HG02884 (cell line): ENCODE results near the gene HMOX2.

ENCODE experiments used
- ATAC-seq: cut with Tn5 transposase; IDR thresholded peaks from one replicate; pipeline ENCODE4 v1.9.1; 2021; ENCODE audit warnings: mild to moderate bottlenecking, moderate library complexity; ENCODE audit not compliant: unreplicated experiment

HMOX2 gene, protein sequence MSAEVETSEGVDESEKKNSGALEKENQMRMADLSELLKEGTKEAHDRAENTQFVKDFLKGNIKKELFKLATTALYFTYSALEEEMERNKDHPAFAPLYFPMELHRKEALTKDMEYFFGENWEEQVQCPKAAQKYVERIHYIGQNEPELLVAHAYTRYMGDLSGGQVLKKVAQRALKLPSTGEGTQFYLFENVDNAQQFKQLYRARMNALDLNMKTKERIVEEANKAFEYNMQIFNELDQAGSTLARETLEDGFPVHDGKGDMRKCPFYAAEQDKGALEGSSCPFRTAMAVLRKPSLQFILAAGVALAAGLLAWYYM

DNA sequence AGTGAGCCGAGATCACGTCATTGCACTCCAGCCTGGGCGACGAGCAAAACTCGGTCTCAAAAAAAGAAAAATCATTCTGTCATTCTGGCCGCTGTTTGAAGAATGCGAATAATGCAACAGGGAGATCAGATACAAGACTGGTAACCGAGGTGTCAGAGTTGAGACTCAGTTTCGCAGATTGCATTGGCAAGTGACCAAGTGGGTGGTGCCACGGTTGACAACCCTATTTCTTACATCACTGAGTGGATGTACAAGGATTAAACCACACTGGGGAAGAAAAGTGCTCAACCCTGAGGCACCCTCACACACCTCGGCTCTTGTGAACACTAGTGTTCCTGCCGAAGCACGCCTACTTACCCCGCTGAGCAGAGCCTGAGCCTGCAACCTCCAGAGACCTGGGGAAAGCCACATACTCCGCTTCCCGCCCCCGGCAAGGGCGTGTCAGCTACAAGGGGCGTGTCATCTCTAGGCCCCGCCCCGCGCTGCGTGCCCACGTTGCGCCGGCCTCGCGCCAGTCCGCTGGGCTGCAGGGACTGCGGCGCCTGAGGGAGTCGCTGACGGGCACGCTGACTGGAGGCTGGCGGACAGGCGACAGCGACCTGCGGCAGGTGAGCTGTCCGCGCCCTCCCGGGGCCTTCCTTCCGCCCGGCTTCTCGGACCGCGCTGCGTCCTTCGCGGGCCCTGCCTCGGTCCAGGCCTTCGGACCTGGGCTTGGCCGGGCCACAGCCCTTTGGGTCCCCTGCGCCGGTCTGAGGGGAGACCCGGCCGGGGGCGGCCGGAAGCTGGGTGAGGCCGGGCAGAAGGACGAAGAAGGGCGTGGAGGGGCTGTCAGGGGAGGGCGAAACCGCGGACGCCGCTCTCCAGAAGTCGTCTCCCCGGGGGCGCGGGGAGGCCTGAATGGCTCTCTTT, at the start of gene HMOX2:
TSS of gene HMOX2 (plus strand) at position 519 of the 909 bp plus-strand sequence. CDS start 29,127 bp downstream, outside the sequence.
- ATAC-seq = peak; percentile 72

DNA sequence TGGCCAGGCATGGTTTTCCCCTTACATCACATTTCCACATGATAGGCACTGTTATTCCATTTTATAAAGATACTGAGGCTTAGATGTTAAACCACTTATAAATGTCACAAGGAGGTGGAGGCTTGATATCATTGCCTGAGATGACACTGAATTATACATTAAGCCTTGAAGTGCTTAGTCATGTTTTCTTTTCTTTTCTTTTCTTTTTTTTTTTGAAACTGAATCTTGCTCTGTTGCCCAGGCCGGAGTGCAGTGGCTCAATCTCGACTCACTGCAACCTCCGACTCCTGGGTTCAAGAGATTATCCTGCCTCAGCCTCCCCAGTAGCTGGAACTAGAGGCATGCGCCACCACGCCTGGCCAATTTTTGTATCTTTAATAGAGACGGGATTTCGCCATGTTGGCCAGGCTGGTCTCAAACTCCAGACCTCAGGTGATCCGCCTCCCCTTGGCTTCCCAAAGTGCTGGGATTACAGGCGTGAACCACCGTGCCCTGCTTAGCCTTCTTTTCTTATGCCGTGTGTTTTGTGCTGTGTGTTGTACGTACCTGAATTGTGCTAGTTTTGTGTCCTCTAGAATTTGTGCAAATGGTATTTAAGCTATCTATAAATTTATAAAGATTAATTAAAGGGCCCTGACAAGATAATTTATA, 49.4 kb upstream of the HMOX2 start:
- ATAC-seq = no peak

GRCh38 chr16:4428500-4428899, 47.7 kb upstream of the HMOX2 start:
- ATAC-seq = no peak

- ATAC-seq = no peak
Observed at GRCh38 chr16:4431023-4431422, 45.2 kb upstream of the HMOX2 start.

- ATAC-seq = no peak
Observed at GRCh38 chr16:4433228-4433627, 43.0 kb upstream of the HMOX2 start.

- no peak for ATAC-seq
Observed at GRCh38 chr16:4433914-4434787, 42.0 kb upstream of the HMOX2 start.

GRCh38 chr16:4435337-4436067, 40.7 kb upstream of the HMOX2 start:
- no peak for ATAC-seq

DNA sequence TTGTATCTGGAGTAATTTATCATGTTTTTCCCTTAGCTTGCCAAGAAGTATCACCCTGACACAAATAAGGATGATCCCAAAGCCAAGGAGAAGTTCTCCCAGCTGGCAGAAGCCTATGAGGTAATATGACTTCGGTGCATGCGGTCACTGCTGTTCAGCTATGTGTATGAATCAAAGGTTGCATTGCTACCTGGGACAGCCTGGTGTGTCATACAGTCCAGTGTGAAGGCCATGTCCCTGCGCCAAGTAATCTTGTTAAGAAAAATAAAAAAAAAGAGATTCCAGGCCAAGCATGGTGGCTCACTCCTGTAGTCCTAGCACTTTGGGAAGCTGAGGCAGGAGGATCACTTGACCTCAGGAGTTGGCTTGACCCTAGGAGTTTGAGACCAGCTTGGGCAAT, 38.8 kb upstream of the HMOX2 start:
- no peak for ATAC-seq

DNA sequence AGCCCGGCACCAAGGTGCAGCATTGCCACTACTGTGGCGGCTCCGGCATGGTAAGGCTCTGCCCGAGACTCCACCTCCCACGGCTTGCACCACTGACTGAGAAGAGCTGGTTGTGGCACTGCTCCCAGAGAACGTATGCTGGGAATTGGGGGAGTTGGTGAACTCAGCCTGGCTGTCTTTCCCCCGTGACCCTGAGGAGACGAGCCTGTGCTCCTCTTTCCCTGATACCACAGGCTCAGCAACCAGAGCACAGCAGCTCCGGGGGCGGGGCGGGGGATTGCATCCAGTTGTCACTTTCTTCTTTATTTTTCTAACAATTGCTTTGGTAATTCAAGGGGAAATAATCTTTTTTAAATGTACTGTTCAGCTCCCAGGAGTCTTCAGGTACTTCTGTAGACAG, 33.8 kb upstream of the HMOX2 start:
- no peak for ATAC-seq

DNA sequence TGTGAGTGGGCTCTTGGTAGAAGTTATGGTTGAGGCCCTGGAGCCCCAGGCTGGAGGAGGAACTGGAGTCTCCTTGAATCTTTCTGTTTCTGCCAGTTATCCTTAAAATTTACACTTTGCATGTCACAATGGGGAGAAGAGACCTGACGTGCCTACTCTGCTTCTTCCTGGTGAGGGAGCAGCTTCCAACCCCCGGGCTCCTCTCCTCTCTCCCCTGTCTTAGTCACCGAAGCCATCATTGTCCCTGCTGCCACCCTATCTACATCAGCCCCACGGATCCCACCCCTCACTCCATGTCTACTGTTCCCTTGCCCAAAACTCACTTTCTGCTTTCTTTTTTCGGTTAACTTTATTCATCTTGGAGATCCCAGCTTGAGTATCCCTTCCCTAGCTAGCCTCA, 32.9 kb upstream of the HMOX2 start:
- no peak for ATAC-seq

- no peak for ATAC-seq
Observed at GRCh38 chr16:4443986-4444385, 32.2 kb upstream of the HMOX2 start.

- no peak for ATAC-seq
Observed at GRCh38 chr16:4450430-4450829, 25.8 kb upstream of the HMOX2 start.

DNA sequence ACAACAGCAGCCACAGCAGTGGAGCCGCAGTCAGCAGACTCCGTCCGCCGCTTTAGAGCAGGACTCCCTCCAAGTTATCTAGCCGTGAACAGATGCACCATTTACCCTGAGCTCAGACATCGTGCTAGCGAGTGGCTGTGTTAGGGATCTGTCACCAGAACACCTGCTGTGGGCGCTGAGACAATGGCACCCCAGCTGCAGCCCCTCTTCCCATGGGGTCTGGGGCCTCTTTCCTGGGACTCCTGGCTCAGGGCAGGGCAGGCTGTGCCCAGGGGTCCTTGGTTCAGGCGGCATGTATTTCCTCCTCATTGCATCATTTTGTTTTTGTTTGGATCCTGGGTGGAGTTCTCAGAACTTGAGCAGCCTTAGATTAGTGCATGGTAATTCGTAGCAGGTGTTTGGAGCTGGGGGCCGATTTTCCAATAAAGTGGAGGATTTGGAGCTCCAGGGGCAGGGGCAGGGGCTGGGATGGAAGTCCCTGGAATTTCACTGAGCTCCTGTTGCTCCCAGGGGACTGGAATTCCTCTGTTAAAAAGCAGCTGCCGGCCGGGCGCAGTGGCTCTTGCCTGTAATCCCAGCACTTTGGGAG, 25.2 kb upstream of the HMOX2 start:
- no peak for ATAC-seq

DNA sequence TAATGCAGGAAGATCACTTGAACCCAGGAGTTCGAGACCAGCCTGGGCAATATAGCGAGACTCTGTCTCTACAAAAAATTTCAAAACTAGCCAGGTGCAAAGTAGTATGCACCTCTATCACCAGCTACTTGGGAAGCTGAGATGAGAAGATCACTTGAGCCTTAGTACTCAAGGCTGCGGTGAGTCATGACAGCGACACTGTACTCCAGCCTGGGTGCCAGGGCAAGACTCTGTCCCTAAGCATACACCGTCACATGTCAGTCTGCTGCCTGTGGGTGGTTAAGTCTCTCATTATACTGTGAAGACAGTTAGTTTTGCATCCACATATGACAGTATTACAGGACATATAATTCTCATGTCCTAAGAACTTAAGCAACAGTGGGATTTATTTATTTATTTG, 23.5 kb upstream of the HMOX2 start:
- no peak for ATAC-seq

GRCh38 chr16:4454623-4455022, 21.6 kb upstream of the HMOX2 start:
- no peak for ATAC-seq

DNA sequence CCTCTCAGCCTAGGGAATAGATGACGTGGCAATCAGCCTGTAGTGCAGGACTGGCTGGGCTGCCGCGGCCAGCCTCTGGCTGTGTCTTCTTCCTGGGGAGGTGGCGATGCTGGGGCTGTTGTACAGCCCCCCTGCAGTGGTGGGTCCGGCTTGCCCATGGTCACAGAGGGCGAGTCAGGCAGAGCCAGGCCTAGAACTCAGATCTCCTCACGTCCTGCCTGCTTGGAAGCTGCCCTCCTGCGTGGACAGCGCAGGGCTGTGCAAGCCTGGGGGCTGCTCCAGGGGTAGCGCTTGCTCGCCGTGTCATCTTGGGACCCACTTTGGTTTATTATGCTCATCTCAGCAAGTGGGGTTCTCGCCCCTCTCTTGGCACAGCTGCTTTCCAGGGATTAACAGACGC, 21.1 kb upstream of the HMOX2 start:
- no peak for ATAC-seq

- ATAC-seq = no peak
Observed at GRCh38 chr16:4455951-4456350, 20.2 kb upstream of the HMOX2 start.

DNA sequence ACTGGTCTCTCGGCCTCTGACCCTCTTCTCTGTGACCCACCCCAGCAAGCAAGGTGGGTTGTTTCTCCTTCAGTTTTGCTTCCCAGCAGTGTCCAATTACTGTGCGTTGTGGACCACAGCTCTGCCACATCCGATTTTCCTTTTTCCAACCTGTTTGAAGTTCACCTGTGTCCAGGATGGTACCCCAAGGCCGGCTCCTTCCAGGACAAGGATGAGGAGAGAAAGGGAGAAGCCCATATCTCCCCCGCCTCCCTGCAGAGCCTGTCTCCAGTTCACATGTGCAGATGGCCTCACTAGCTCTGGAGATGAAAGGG, 15.3 kb upstream of the HMOX2 start:
- ATAC-seq = no peak

DNA sequence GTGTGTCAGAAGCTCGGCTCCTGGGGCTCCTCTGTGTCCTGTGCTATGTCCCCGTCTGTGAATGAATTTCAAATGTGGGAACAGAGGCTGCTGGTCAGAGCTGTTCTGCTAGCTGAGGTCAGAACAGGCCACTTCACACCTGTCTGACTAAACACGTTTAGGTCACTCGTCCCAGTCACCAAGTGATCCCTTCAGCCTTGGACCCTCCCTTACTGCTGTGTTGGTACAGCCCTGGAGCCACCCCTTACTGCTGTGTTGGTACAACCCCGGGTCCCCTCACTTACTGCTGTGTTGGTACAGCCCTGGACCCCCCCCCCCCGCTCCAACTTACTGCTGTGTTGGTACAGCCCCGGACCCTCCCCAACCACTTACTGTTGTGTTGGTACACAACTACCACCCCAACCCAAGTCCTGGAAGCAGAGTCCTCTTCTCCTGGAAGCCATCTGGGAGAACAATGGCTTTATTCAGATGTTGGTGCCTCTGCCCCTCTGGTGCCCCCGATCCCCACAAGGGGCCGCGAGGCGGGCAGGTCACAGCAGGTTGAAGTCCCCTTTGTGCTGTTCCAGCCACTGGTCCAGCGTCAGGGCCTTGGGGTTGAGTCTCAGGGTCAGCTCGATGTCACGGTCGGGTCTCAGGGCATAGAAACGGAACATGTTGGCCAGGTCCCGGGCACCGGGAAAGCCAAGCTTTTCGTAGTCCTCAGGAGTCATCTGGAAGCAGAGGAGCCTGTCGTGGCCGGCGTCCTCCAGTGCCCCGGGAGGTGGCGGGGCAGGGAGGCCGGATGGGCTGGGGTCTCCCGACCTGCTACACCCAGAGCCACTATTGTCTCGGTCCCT, 14.7 kb upstream of the HMOX2 start:
- no peak for ATAC-seq
